ENCODE measurements around the gene ITGAX. TPM values are rescaled to one million over a fixed set of nuclear protein-coding genes. Genes with fewer than 3 reads are reported as not detected.

The ITGAX gene
- total RNA-seq, 5 donors from 2014 or later (not counting 1 experiment from before 2014, with no cell fraction given): 1.4 to 4.3 (median 3.9) TPM

GRCh38 chr16:31327646-31328225 lies 27.2 kb upstream of the ITGAX start:
- H3K27ac Mint-ChIP-seq: no peak overlapping the region
- ChIA-PET CTCF (no interaction called here), POLR2A (no interaction called here)
- Histone ChIP-seq H3K4me3 (ENCODE audit: control insufficient read depth in 1 of 2, extremely low read depth in 1 of 2, low read length in 1 of 2) (no peak overlapping the region), H3K4me1 (ENCODE audit: control insufficient read depth in 1 of 2, extremely low read depth in 1 of 2, insufficient read depth in 2 of 2, low read length in 2 of 2) (peaks cover 0 to 16% of the 10 kb centered on the region in 2 experiments), H3K36me3 (ENCODE audit: control insufficient read depth in 2 of 2, extremely low read depth in 1 of 2, insufficient read depth in 1 of 2, low read length in 1 of 2) (no peaks in the 10 kb centered on the region), H3K27ac (ENCODE audit: low read length) (no peak overlapping the region), H3K9me3 (no peaks in the 10 kb centered on the region), H3K27me3 (replicated peaks in 1 of 2; ENCODE audit: control insufficient read depth in 2 of 2, extremely low read depth in 1 of 2, insufficient read depth in 2 of 2, low read length in 1 of 2) (peaks cover 0 to 32% of the 10 kb centered on the region in 2 experiments)
- DNase-seq (no peak), ATAC-seq (replicated peaks in 1 of 4) (no peak)
- peaks cover 0 to 4% (median 3%) of the 10 kb centered on the region in 3 donors for H3K9me3 Mint-ChIP-seq
- H3K36me3 Mint-ChIP-seq: peaks cover 3% of the 10 kb centered on the region
- WGBS (ENCODE audit: insufficient coverage): 57% methylated on average over 9 of the region's 10 CpGs
- H3K4me3 Mint-ChIP-seq: no peak overlapping the region
- peaks cover 8 to 30% (median 15%) of the 10 kb centered on the region in 3 donors for H3K4me1 Mint-ChIP-seq
- peaks cover 11 to 19% of the 10 kb centered on the region in 2 donors for H3K27me3 Mint-ChIP-seq

DNA sequence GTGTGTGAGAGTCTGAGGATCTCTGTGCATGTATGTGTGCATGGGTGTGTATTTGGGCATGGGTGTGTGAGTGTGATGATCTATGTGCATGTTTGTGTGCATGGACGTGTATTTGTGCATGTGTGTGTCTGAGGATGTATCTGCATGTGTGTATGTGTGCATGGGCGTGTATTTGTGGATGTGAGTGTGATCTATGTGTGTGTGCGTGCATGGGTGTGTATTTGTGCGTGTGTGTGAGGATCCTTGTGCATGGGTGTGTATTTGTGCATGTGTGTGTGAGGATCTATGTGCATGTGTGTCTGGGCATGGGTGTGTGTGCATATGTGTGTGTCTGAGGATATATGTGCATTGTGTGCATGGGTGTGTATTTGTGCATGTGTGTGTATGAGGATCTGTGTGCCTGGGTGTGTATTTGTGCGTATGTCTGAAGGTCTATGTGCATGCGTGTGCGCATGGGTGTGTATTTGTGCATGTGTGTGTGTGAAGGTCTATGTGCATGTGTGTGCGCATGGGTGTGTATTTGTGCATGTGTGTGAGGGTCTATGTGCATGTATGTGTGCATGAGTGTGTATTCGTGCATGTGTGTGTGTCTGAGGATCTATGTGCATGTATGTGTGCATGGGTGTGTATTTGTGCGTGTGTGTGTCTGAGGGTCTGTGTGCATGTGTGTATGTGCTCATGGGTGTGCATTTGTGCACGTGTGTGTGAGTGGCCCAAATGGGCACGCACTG lies 26.5 kb upstream of the ITGAX start:
- no peaks in the 10 kb centered on the region for H3K9me3 ChIP-seq
- ATAC-seq (replicated peaks in 1 of 4) (no peak), DNase-seq (no peak)
- H3K4me1 ChIP-seq (ENCODE audit: control insufficient read depth in 1 of 2, extremely low read depth in 1 of 2, insufficient read depth in 2 of 2, low read length in 2 of 2): peaks cover 0 to 17% of the 10 kb centered on the region in 2 experiments
- no peak overlapping the region for H3K27ac ChIP-seq (ENCODE audit: low read length)
- peaks cover 0 to 35% of the 10 kb centered on the region in 2 experiments for H3K27me3 ChIP-seq (replicated peaks in 1 of 2; ENCODE audit: control insufficient read depth in 2 of 2, extremely low read depth in 1 of 2, insufficient read depth in 2 of 2, low read length in 1 of 2)
- H3K27ac Mint-ChIP-seq: no peak overlapping the region
- H3K9me3 Mint-ChIP-seq: no peaks in the 10 kb centered on the region
- no peaks in the 10 kb centered on the region for H3K36me3 ChIP-seq (ENCODE audit: control insufficient read depth in 2 of 2, extremely low read depth in 1 of 2, insufficient read depth in 1 of 2, low read length in 1 of 2)
- POLR2A ChIA-PET: no interaction called here
- H3K4me3 Mint-ChIP-seq: no peak overlapping the region
- CTCF ChIA-PET: no interaction called here
- H3K4me1 Mint-ChIP-seq: peaks cover 8 to 30% (median 15%) of the 10 kb centered on the region in 3 donors
- 91% methylated on average over 8 of the region's 12 CpGs for WGBS (ENCODE audit: insufficient coverage)
- H3K36me3 Mint-ChIP-seq: no peaks in the 10 kb centered on the region
- peaks cover 11 to 18% of the 10 kb centered on the region in 2 donors for H3K27me3 Mint-ChIP-seq
- no peak overlapping the region for H3K4me3 ChIP-seq (ENCODE audit: control insufficient read depth in 1 of 2, extremely low read depth in 1 of 2, low read length in 1 of 2)

GRCh38 chr16:31329671-31330552 lies 25.1 kb upstream of the ITGAX start:
- H3K27ac ChIP-seq (ENCODE audit: low read length): no peak overlapping the region
- H3K27me3 ChIP-seq (replicated peaks in 1 of 2; ENCODE audit: control insufficient read depth in 2 of 2, extremely low read depth in 1 of 2, insufficient read depth in 2 of 2, low read length in 1 of 2): peaks cover 0 to 38% of the 10 kb centered on the region in 2 experiments
- H3K36me3 ChIP-seq (ENCODE audit: control insufficient read depth in 2 of 2, extremely low read depth in 1 of 2, insufficient read depth in 1 of 2, low read length in 1 of 2): no peaks in the 10 kb centered on the region
- ChIA-PET CTCF (no interaction called here), POLR2A (no interaction called here)
- H3K27me3 Mint-ChIP-seq: peaks cover 11 to 18% of the 10 kb centered on the region in 2 donors
- peaks cover 0 to 24% of the 10 kb centered on the region in 2 experiments for H3K4me1 ChIP-seq (ENCODE audit: control insufficient read depth in 1 of 2, extremely low read depth in 1 of 2, insufficient read depth in 2 of 2, low read length in 2 of 2)
- no peak overlapping the region for H3K4me3 ChIP-seq (ENCODE audit: control insufficient read depth in 1 of 2, extremely low read depth in 1 of 2, low read length in 1 of 2)
- DNase-seq: no peak
- ATAC-seq (replicated peaks in 1 of 4): no peak
- H3K4me1 Mint-ChIP-seq: peaks cover 14 to 34% (median 23%) of the 10 kb centered on the region in 3 donors
- no peaks in the 10 kb centered on the region for H3K36me3 Mint-ChIP-seq
- peak overlapping the region; percentile 75 to 79 (median 78) for H3K4me3 Mint-ChIP-seq
- no peak overlapping the region for H3K27ac Mint-ChIP-seq
- no peaks in the 10 kb centered on the region for H3K9me3 Mint-ChIP-seq
- H3K9me3 ChIP-seq: no peaks in the 10 kb centered on the region
- 95% methylated on average over 35 of the region's 39 CpGs for WGBS (ENCODE audit: insufficient coverage)

DNA sequence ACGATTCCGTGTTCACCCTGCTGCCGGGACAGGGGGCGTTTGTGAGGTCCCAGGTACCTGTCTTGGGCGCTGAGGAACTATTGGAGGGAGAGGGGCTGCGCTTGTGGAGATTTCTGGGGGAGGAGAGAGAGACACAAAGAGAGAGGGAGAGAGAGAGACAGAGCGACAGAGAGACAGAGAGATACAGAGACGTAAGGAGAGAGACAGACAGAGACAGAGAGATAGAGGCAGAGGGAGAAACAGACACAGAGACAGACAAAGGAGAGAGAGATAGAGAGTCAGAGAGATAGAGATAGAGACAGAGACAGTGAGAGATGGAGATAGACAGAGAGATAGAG lies 24.5 kb upstream of the ITGAX start:
- H3K27me3 Mint-ChIP-seq: peaks cover 11 to 15% of the 10 kb centered on the region in 2 donors
- H3K9me3 Mint-ChIP-seq: no peaks in the 10 kb centered on the region
- no peaks in the 10 kb centered on the region for H3K36me3 ChIP-seq (ENCODE audit: control insufficient read depth in 2 of 2, extremely low read depth in 1 of 2, insufficient read depth in 1 of 2, low read length in 1 of 2)
- WGBS (ENCODE audit: insufficient coverage): 88% methylated on average over 8 of the region's 8 CpGs
- H3K27me3 ChIP-seq (replicated peaks in 1 of 2; ENCODE audit: control insufficient read depth in 2 of 2, extremely low read depth in 1 of 2, insufficient read depth in 2 of 2, low read length in 1 of 2): peaks cover 0 to 41% of the 10 kb centered on the region in 2 experiments
- H3K4me3 ChIP-seq (ENCODE audit: control insufficient read depth in 1 of 2, extremely low read depth in 1 of 2, low read length in 1 of 2): no peak overlapping the region
- ChIA-PET CTCF (no interaction called here), POLR2A (no interaction called here)
- no peaks in the 10 kb centered on the region for H3K36me3 Mint-ChIP-seq
- peak overlapping the region; percentile 75 to 79 (median 78) for H3K4me3 Mint-ChIP-seq
- ATAC-seq (replicated peaks in 1 of 4): no peak
- H3K27ac ChIP-seq (ENCODE audit: low read length): no peak overlapping the region
- H3K4me1 ChIP-seq (ENCODE audit: control insufficient read depth in 1 of 2, extremely low read depth in 1 of 2, insufficient read depth in 2 of 2, low read length in 2 of 2): peaks cover 0 to 24% of the 10 kb centered on the region in 2 experiments
- peak overlapping the region; percentile 2 to 9 for H3K27ac Mint-ChIP-seq
- H3K9me3 ChIP-seq: no peaks in the 10 kb centered on the region
- no peak for DNase-seq
- H3K4me1 Mint-ChIP-seq: peaks cover 14 to 34% (median 26%) of the 10 kb centered on the region in 3 donors

GRCh38 chr16:31331141-31331764 lies 23.7 kb upstream of the ITGAX start:
- H3K36me3 Mint-ChIP-seq: no peaks in the 10 kb centered on the region
- peaks cover 14 to 34% (median 26%) of the 10 kb centered on the region in 3 donors for H3K4me1 Mint-ChIP-seq
- POLR2A ChIA-PET: interaction anchor here in 1 of 2 donors (0.6 kb wide), 1 partner anchor 371 kb away, joined by 6 read pairs; no protein-coding TSS in a partner anchor
- DNase-seq (peak in 27 of 35 experiments; percentile 11 to 57 (median 38)), ATAC-seq (replicated peaks in 1 of 4) (peak; percentile 68 to 80 (median 75))
- no peaks in the 10 kb centered on the region for H3K9me3 ChIP-seq
- H3K9me3 Mint-ChIP-seq: no peaks in the 10 kb centered on the region
- peaks cover 11 to 15% of the 10 kb centered on the region in 2 donors for H3K27me3 Mint-ChIP-seq
- H3K4me1 ChIP-seq (ENCODE audit: control insufficient read depth in 1 of 2, extremely low read depth in 1 of 2, insufficient read depth in 2 of 2, low read length in 2 of 2): peaks cover 0 to 24% of the 10 kb centered on the region in 2 experiments
- peaks cover 0 to 41% of the 10 kb centered on the region in 2 experiments for H3K27me3 ChIP-seq (replicated peaks in 1 of 2; ENCODE audit: control insufficient read depth in 2 of 2, extremely low read depth in 1 of 2, insufficient read depth in 2 of 2, low read length in 1 of 2)
- H3K4me3 Mint-ChIP-seq: peak overlapping the region; percentile 75 to 79 (median 78)
- WGBS (ENCODE audit: insufficient coverage): 6% methylated on average over 19 of the region's 46 CpGs
- H3K27ac ChIP-seq (ENCODE audit: low read length): no peak overlapping the region
- H3K36me3 ChIP-seq (ENCODE audit: control insufficient read depth in 2 of 2, extremely low read depth in 1 of 2, insufficient read depth in 1 of 2, low read length in 1 of 2): no peaks in the 10 kb centered on the region
- H3K27ac Mint-ChIP-seq: peak overlapping the region in 1 of 2 donors; percentile 58
- CTCF ChIA-PET: no interaction called here
- H3K4me3 ChIP-seq (ENCODE audit: control insufficient read depth in 1 of 2, extremely low read depth in 1 of 2, low read length in 1 of 2): peak overlapping the region; percentile 53 to 56

Measured in T-cell (primary cell).